ENCODE results near the gene RPS5. TPM values are rescaled to one million over a fixed set of nuclear protein-coding genes. Genes with fewer than 3 reads are reported as not detected.
"Not testable (repeated sequence)": the region's sequence is repeated elsewhere in the genome, so short reads cannot be mapped to it uniquely, and the experiment has no call there.

Gene RPS5
- total RNA-seq, 1 experiment from 2014 or later = 2,081 TPM

DNA sequence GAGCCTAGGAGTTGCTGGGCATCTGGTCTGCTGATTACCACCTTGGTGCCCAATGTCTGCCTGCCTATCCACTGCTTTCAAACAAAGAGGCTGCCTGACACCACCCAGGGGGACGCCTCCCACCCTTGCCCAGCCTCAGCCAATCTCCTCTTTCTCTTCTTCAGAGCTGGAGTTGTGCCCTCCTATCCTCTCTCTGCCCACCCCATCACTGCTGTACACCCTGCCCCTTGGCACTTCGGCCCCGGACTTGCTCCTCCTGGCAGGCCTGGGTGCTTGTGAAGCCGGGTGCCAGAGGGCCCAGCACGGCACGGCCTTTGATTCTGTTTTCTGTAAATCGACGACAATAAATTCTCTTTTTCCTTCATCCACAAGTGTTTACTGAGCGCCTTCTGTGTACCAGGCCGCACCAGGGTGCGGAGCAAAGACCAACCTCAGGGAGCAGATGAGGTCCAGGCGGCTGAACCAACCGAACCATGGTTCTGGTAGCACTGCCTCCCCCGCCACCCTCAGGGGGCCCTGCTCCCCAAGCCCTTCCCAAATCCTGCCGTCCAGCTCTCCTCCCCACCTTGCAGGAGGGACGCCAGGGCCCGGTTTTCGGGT, 13.3 kb downstream of the RPS5 start:
- DNase-seq (ENCODE audit: low spot score) = peak; percentile 94
- in situ Hi-C loops (cut with HindIII; ENCODE audit: low sequenced_read_pairs) = no loop called here

DNA sequence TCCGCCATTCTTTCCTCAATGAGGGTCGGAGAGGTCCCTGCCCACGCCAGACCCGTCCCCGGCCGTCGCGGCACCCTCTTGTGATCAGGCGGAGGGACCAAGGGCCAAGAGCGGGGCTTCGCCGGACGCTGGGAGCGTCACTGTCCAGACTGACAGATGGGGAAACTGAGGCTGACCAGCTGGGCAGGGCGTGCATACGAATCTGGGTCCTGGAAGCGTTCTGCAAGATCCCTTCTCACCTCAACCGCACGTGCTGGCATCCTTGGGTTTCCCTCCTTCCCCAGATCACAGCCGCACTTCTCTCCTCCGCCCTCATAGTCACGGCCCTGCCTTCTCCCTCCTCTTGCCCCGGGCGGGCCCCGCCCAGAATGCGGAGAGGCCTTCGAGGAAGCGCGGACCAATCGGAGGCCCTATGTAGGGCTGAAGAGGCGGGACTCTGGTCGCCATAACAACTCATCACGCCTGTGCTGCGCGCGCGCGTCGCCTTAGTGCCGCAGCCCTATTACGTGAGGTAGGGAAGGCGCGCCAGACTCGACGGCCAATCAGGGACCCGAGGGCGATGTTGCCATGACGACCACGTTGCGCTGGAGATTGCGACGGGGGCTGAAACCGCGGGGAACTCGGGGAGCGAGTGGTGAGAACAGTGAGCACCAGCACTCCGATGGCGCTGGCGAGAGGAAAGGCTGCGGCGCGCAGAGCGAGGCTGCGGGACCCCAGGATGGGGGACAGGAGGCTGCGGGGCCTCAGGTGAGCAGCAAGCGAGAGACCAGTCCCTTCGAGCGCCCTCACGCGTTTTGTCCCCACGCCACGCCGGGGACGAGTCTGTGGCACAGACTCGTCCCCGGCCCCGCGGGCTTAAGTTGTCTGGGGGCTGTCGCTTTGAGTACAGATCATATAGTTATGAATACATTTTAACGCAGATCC, 14.1 kb downstream of the RPS5 start:
- in situ Hi-C loops (cut with HindIII; ENCODE audit: low sequenced_read_pairs) = no loop called here
- DNase-seq (ENCODE audit: low spot score) = peak; percentile 100

DNA sequence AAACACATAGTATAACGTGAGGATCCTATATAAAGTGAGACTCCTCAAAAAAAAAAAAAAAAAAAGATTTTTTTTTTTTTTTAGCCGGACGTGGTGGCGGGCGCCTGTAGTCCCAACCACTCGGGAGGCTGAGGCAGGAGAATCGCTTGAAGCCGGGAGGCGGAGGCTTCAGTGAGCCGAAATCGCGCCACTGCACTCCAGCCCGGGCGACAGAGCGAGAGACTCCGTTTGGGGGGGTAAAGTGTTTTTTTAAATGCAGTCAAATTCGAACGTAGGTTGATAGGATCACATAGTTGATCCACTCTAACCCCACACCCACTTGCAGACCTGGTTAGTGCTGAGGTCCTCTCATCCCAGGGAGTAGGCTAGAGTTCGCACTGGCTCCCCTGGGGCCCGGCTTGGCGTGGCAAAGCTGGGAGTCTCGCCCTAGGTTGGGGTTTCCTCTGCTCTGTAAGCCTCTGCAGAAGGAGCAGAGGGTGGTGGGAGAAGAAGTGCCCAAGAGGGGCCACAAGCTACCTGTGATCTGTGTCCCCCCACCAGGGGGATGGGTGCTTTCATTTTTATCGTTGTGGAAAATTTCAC, 14.9 kb downstream of the RPS5 start:
- no peak for DNase-seq (ENCODE audit: low spot score)
- in situ Hi-C loops (cut with HindIII; ENCODE audit: low sequenced_read_pairs) = no loop called here

DNA sequence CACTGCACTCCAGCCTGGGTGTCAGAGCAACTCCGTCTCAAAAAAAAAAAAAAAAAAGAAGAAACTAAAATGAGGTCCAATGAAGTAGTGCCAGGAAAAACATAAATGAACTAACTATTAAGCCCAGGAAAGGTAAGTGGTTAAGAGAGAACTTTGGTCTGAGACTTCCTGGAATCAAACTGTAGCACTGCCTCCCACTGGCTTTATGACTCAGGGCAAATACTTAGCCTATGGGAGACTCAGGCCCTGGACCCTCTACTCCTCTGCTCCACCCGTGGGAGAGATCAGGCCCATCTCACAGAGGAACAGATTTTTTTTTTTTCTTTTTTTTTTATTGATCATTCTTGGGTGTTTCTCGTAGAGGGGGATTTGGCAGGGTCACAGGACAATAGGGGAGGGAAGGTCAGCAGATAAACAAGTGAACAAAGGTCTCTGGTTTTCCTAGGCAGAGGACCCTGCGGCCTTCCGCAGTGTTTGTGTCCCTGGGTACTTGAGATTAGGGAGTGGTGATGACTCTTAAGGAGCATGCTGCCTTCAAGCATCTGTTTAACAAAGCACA, 16.9 kb downstream of the RPS5 start:
- in situ Hi-C loops (cut with HindIII; ENCODE audit: low sequenced_read_pairs); DNase-seq (ENCODE audit: low spot score): not testable (repeated sequence)

DNA sequence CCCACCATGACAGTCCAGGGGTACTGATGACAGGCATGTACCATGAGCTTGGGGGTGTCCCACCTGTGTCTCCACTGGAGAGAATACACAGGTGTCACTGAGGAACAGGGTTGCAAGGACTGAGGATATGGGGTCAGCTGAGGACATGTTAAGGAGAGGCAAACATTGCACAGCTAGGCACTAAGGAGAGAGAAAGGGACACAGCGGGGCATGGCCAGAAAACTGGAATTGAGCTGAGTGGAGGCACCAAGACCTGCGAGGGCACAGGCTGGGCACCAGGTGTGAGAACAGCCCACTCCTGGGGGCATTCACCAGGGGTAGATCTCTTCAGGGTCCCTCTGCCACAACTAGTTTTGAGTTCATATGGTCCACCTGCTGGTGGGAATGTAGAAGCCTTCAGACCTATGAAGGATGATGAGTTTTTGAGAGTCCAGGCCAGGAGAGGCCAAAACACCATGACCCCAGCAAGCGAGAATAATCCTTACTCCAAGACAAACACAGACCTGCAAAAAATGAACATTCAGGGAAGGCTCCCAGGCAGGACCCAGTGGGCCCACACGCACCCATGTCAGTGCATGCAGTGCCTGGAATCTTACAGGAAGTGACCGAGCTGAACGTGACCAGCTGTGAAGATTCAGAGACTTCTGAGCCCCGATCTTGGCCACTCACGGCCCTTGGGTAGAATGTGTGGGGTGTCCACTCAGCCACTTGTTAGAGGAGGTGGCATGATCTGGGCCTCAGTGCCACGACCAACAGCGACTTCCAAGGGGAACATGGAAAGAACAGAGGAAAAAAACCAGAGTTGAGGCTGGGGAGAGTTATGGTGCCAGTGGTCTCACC, 20.0 kb downstream of the RPS5 start:
- DNase-seq (ENCODE audit: low spot score) = peak; percentile 28
- in situ Hi-C loops (cut with HindIII; ENCODE audit: low sequenced_read_pairs) = no loop called here

DNA sequence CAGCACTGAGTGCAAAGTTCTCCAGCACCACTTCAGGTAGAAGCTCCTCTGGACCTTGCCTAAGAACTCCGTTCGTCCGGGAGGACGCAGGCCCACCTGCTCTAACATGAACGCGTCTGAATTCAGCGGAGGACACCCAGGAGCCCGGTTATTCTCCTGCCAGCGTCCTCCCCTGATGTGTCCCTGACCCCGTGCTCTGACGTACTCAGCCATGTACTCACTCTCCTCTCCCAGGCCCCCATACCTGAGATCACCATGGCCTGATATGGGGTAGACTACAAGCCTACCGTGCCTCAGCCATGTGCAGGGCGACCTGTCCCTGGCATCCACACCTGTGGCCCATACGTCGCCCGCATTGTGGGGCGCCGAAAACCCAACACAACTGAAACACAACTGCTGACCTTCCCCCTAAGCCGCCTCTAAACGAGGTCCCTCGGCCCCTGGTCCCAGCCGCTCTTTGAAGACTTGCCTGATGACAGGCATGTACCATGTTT, 20.6 kb downstream of the RPS5 start:
- in situ Hi-C loops (cut with HindIII; ENCODE audit: low sequenced_read_pairs) = no loop called here
- DNase-seq (ENCODE audit: low spot score) = peak; percentile 14

DNA sequence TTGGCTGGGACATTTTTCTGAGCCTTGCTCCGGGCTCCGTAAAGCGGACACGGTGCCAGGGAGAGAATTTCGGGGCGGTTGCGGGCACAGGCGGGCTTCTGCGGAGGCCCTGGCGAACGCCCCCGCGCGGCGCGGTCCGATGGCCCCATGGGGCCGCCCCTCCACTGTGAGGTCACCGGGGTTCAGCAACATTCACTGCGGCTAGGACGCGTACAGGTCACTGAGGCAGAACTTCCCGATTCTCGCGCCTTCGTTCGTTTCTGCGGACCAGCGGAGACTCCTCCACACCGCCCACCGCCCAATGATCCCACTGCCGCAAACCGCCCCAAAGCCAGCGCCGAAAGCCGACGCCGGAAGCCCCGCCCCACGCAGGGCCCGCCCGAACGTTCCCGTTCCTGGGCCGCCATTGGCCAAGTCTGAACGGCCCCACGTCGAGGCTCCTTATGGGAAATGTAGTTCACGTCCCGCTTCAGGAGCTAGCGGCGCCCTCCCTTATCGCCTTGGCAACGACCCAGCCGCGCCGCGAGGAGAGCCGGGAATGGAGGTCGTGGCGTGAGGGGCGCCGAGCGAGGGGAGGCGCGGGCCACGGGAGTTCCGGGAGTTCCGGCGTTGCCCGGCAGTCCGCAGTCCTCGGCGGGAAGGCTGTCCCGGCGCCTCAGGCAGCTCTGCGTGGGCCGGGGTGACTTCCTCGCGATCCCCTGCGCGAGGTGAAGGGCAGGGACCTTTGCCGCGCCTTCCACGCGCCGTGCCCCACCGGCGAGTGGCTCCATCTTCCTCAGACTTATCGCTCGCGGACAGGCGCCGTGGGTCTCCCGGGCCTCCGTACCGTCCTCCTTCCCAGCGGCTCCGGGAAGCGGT, 21.3 kb downstream of the RPS5 start, which contains the start of gene ZNF584:
TSS of gene ZNF584 (plus strand) at position 498 of the 858 bp plus-strand sequence. CDS start 499 bp downstream, outside the sequence.
- DNase-seq (ENCODE audit: low spot score) = peak; percentile 98
- in situ Hi-C loops (cut with HindIII; ENCODE audit: low sequenced_read_pairs) = no loop called here

DNA sequence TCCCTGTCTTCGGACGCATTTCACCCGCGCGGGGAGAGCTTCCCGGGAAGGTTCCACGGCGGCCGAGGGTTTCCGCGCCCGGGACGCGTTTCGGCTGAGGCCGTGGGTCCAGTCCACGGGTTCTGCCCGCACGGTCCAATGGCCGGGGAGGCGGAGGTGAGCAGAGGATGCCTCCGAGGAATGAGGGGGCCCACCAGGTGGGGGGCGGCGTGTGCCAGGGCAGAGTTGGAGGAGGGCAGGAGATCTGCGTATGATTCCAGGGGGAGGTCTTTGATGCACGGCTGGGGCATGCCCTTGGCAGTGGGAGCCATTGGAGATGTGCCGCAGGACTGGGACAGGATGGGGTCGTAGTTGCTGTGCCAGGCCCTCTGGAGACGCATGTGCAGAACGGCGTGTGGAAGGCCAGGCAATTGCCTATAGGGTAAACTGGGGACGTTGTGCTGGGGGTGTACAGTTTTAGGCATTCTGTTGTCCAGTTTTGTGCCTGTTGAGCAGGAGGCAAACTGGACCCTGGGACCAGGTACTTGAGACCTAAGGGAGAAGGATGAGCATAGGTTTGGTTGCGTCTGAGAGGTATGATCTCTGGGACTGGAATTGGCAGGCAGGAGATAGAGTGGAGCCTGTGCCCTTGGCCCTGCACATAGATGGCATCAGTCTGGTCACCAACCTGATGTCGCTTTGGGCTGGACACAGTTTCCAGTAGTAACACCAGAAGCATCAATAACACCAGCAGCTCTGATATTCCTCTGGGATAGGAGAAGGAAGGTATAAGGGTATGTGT, 22.1 kb downstream of the RPS5 start:
- in situ Hi-C loops (cut with HindIII; ENCODE audit: low sequenced_read_pairs) = no loop called here
- DNase-seq (ENCODE audit: low spot score) = peak; percentile 31

DNA sequence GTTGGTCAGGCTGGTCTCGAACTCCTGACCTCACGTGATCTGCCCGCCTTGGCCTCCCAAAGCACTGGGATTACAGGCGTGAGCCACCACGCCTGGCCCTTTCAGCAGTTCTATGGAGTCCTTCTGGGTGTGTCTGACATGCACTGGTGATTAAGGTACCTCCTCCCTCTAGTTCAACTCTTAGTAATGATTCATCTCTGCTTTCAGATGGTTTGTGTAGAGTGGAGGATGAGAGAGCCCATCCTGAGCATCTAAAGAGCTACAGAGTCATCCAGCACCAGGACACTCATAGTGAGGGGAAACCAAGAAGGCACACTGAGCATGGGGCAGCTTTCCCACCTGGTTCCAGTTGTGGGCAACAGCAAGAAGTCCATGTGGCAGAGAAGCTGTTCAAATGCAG, 29.5 kb downstream of the RPS5 start:
- DNase-seq (ENCODE audit: low spot score) = no peak
- in situ Hi-C loops (cut with HindIII; ENCODE audit: low sequenced_read_pairs) = no loop called here

DNA sequence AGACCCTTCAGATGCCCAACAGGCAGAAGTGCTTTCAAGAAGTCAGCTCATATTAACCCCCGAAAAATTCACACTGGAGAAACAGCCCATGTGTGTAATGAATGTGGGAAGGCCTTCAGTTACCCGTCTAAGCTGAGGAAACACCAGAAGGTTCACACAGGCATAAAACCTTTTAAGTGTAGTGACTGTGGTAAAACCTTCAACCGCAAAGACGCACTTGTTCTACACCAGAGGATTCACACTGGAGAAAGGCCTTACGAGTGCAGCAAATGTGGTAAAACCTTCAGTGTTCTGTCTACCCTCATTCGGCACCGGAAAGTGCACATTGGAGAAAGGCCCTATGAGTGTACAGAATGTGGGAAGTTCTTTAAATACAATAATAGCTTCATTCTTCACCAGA, 30.0 kb downstream of the RPS5 start:
- no peak for DNase-seq (ENCODE audit: low spot score)
- in situ Hi-C loops (cut with HindIII; ENCODE audit: low sequenced_read_pairs) = no loop called here

DNA sequence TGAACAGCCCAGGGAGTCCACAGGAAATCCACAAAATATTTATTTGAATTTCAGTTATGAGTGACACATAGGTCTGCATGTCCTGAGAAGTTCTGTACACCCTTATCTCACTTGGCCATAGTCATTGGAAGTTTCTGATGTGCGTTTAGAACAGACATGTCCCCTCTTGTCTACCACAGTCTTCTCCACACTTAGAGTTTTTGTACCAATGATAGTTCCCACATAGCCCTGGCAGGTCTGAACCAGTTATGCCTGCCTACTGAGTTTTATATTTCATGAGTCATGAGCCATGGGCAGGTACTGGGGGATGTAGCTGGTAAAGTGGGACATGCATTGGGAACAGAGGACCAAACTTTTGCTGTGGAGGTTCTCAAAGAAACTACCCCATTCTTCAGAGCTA, 41.5 kb downstream of the RPS5 start:
- in situ Hi-C loops (cut with HindIII; ENCODE audit: low sequenced_read_pairs) = no loop called here
- DNase-seq (ENCODE audit: low spot score) = no peak

DNA sequence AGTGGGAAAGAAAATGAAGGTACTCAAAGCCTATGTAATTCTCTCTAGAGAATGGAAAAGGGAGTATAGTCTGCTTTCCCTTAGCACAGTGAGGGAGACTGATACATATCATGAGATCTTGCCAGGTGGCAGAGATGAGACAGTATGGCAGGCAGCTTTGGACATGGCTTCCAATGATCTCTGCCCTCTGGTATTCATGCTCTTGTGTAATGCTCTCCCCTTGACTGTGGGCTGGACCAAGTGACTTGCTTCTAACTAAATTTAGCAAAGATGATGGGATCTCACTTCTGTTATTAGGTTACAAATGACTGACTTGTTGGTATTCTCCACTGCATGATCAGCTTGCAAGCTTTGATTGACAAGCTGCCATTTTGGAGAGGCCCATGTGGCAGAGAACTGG, 42.7 kb downstream of the RPS5 start:
- in situ Hi-C loops (cut with HindIII; ENCODE audit: low sequenced_read_pairs) = no loop called here

DNA sequence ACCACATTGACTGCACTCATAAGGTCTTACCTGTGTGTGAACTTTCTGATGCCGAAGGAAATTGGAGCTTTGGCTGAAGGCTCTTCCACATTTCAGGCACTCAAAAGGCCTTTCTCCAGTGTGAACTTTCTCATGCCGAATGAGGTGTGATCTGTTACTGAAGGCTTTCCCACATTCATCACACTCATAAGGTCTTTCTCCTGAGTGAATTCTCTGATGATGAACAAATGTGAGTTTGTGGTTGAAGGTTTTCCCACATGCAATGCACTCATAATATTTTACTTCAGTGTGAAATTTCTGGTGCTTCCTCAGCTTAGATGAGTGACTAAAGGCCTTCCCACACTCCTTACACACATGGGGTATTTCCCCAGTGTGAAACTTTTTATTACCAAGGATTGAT, 47.1 kb downstream of the RPS5 start:
- in situ Hi-C loops (cut with HindIII; ENCODE audit: low sequenced_read_pairs) = no loop called here
- DNase-seq (ENCODE audit: low spot score) = no peak

More for the DNA sequence above, 42.7 kb downstream of the RPS5 start:
- DNase-seq (ENCODE audit: low spot score) = no peak

DNA sequence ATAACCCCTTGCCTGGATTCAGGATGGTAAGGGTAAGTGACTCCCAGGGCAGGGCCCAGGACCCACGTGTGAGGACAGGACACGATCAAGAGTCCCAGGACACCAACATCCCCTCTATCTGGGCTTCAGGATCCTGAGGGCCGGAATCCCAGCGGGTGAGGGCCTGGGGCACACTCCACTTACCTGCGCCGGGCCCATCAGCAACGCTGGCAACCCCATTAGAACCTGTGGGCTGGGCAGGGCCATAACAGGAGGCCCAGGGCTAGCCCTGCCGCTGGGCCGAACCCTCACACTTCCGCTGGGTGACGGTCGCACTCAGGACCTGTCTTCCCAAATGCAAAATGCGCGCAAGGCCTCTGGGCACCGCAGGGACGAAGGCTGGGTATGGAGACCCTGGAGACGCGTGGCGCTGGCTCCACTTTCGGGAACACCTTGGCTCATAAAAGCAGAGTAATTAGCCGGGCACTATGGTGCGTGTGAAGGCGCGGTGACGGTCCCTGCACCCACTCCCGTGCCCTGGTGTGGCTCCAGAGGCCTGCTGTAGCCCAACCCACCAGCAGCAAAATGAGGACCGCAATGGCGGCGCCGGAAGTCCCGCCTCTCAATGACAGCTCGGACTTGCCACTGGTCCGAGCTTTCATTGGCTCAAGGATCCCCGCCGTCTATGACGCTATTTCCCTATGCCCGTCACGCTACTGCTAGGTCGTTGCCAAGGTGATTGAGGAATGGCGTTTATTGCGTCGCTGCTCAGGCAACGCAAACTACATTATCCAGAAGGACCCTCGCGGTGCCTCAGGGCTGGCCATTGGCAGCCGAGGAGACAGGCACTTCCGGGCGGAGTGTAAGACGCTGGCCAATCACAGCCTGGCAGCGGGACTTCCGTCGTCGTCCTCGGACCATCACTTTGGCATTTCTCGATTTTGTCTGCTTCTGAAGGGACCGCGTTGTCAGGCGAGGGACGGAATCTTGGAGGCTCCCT, 52.8 kb downstream of the RPS5 start, which contains the start of gene ZNF132:
TSS of gene ZNF132 (minus strand) at position 578 of the 979 bp plus-strand sequence. CDS start at position 246, 332 bp downstream.
- DNase-seq (ENCODE audit: low spot score) = peak; percentile 100
- in situ Hi-C loops (cut with HindIII; ENCODE audit: low sequenced_read_pairs) = no loop called here

DNA sequence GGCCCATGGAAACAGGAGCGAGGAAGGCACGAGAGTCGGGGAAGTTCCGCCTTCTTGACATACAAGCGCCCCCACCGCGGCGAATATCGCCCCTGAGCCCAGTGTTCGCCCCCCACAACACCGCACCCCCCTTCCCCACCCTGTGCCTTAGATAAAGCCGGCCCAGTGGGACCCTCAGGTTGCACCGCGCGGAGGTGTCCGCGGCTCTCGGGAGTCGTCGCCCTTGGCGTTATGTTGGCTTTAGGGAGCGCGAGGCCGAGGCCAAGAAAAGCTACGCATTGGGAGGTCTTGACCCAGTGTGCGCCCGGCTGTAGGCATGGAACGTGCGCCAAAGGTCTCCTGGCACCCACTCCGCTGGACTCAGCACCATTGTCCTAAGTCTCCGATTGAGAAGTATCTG, 53.5 kb downstream of the RPS5 start:
- in situ Hi-C loops (cut with HindIII; ENCODE audit: low sequenced_read_pairs) = no loop called here
- DNase-seq (ENCODE audit: low spot score) = no peak

DNA sequence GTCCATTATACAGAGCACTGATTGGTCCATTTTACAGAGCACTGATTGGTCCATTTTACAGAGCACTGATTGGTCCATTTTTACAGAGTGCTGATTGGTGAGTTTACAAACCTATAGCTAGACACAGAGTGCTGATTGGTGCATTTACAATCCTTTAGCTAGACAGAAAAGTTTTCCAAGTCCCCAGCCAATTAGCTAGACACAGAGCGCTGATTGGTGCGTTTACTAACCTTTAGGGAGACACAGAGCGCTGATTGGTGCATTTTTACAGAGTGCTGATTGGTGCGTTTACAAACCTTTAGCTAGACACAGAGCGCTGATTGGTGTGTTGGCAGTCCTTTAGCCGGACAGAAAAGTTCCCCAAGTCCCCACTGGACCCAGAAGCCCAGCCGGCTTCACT, 55.9 kb downstream of the RPS5 start:
- DNase-seq (ENCODE audit: low spot score); in situ Hi-C loops (cut with HindIII; ENCODE audit: low sequenced_read_pairs): not testable (repeated sequence)

Data from G401 (cell line).